ENCODE data around the gene LRRN2. TPM values are rescaled to one million over a fixed set of nuclear protein-coding genes. Genes with fewer than 3 reads are reported as not detected.

The LRRN2 gene
- total RNA-seq, 1 experiment from 2014 or later = 5.8 TPM

DNA sequence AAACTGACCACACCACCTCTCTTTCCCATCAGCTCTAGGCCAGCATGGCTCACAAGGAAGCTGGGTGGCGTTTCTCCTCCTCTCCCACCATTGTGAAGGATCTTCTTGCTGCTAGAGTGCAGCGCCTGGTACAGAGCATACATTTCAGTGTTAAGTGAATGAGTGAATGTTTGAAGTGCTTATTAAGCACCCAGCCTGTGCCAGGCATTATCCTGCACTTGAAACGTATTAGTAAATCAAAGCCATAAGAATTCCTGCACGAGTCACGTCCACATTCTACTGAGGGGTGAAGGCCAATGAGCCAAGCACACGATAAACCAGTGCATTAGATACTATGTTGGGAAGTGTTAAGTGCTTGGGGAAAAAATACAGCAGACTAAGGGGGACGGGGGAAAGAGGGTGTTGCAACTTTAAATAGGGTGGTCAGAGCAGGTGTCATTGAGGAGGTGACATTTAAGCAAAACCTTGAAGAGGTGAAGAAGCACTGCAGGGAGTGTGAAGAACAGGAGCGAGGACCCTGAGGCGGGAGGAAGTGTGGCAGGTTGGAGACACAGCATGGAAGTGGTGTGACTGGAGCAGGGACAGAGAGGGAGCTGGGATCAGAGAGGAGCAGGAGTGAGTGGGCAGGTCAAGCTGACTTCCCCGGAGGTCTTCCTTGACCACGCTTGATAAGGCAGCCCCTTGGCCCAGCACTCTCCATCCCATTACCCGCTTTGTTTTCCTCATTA, 48.5 kb upstream of the LRRN2 start:
- H3K9me3 ChIP-seq (ENCODE audit: control insufficient read depth, low read depth, low read length) = peaks cover 4% of the 10 kb centered on the region

More for the DNA sequence above, 48.5 kb upstream of the LRRN2 start:
- Histone ChIP-seq H3K4me2 (ENCODE audit: insufficient read depth, insufficient read length, low read length) (no peak overlapping the region), H3K23me2 (ENCODE audit: insufficient read length, low read depth, low read length, poor library complexity, severe bottlenecking) (no peaks in the 10 kb centered on the region), H2AK5ac (ENCODE audit: insufficient read length, low read length) (no peak overlapping the region), H4K91ac (ENCODE audit: insufficient read length, low read depth, low read length) (no peak overlapping the region), H2BK120ac (ENCODE audit: low read depth, low read length, poor library complexity, severe bottlenecking) (no peak overlapping the region), H3K79me2 (ENCODE audit: insufficient read depth, low read length) (no peaks in the 10 kb centered on the region), H3K79me1 (ENCODE audit: insufficient read depth, low read depth, low read length, poor library complexity, severe bottlenecking) (no peaks in the 10 kb centered on the region), H3K23ac (ENCODE audit: insufficient read length, low read depth, low read length) (no peak overlapping the region), H2BK5ac (ENCODE audit: insufficient read length, low read length) (no peak overlapping the region), H2AFZ (ENCODE audit: low read length) (no peak overlapping the region), H3K9ac (ENCODE audit: extremely low read depth, insufficient read length, low read length) (no peak overlapping the region), H2BK12ac (ENCODE audit: insufficient read length, low read depth, low read length) (no peak overlapping the region), H3K18ac (ENCODE audit: insufficient read length, low read depth, low read length) (no peak overlapping the region), H2BK15ac (ENCODE audit: low read depth, low read length) (no peak overlapping the region), H4K5ac (ENCODE audit: insufficient read length, low read depth, low read length) (no peak overlapping the region), H3K27me3 (ENCODE audit: insufficient read depth, low read length) (no peaks in the 10 kb centered on the region), H3T11ph (ENCODE audit: low read length) (no peak overlapping the region), H3K56ac (ENCODE audit: insufficient read length, low read depth, low read length) (no peak overlapping the region), H4K8ac (replicated peaks; ENCODE audit: insufficient read length, low read depth, low read length) (no peak overlapping the region), H4K20me1 (ENCODE audit: control insufficient read depth, insufficient read depth, insufficient read length) (no peaks in the 10 kb centered on the region), H3K14ac (ENCODE audit: insufficient read depth, low read length) (no peak overlapping the region; the same call in 1 of the 2 replicates), H3K4me1 (ENCODE audit: insufficient read depth, low read length) (no peaks in the 10 kb centered on the region; the same call in 1 of the 2 replicates), H3K4ac (ENCODE audit: low read depth, low read length) (no peak overlapping the region), H2BK20ac (ENCODE audit: low read depth, low read length, poor library complexity, severe bottlenecking) (no peak overlapping the region), H3K27ac (ENCODE audit: insufficient read length, low read depth, low read length) (no peak overlapping the region)
- Mint-ChIP-seq H3K9me3 (peaks cover 8 to 12% of the 10 kb centered on the region in 2 experiments), H3K27ac (peak overlapping the region in 1 of 3 experiments; percentile 49; a peak in 1 of 7 replicates), H3K4me3 (no peak overlapping the region; a peak in 1 of 5 replicates), H3K27me3 (ENCODE audit: low read depth) (peaks cover 51% of the 10 kb centered on the region), H3K4me1 (peaks cover 27 to 28% of the 10 kb centered on the region in 2 experiments), H3K36me3 (ENCODE audit: insufficient read depth in 1 of 3, low read depth in 3 of 3) (peaks cover 0 to 11% (median 0%) of the 10 kb centered on the region in 3 experiments; a peak in 3 of 7 replicates)
- TF ChIP-seq CTCF (conservative IDR thresholded peaks at IDR 0.05) = no peak
- no peak for DNase-seq
- WGBS (ENCODE audit: extremely low coverage, insufficient read length, low lambda C conversion rate) = no CpG with 5 or more reads among the region's 12 CpGs
